GM19452 (cell line): ENCODE data around the gene SERPINB13.
A peak's percentile ranks its signal among the peaks of the same experiment; 100 is the strongest.
"Not testable (repeated sequence)": the region's sequence is repeated elsewhere in the genome, so short reads cannot be mapped to it uniquely, and the experiment has no call there.

Experiments used
- ATAC-seq: cut with Tn5 transposase; IDR thresholded peaks from one replicate; pipeline ENCODE4 v1.9.1; 2021; ENCODE audit not compliant: unreplicated experiment

SERPINB13 gene

GRCh38 chr18:63588909-63589308 is 1.8 kb downstream of the SERPINB13 start:
- ATAC-seq = no peak

- no peak for ATAC-seq
Measured at GRCh38 chr18:63590373-63590772, 3.2 kb downstream of the SERPINB13 start.

- no peak for ATAC-seq
Measured at GRCh38 chr18:63590966-63591695, 4.0 kb downstream of the SERPINB13 start.

- no peak for ATAC-seq
Measured at GRCh38 chr18:63591725-63592124, 4.6 kb downstream of the SERPINB13 start.

- ATAC-seq = no peak
Measured at GRCh38 chr18:63592471-63592870, 5.3 kb downstream of the SERPINB13 start.

GRCh38 chr18:63596964-63597363 is 9.8 kb downstream of the SERPINB13 start:
- no peak for ATAC-seq

- no peak for ATAC-seq
Measured at GRCh38 chr18:63603355-63603754, 16.2 kb downstream of the SERPINB13 start.

GRCh38 chr18:63603772-63604171 is 16.6 kb downstream of the SERPINB13 start:
- ATAC-seq = peak; percentile 93

- ATAC-seq = no peak
Measured at GRCh38 chr18:63604791-63605567, 17.8 kb downstream of the SERPINB13 start.

GRCh38 chr18:63606526-63606925 is 19.4 kb downstream of the SERPINB13 start:
- ATAC-seq = no peak

GRCh38 chr18:63613420-63613819 is 26.3 kb downstream of the SERPINB13 start:
- ATAC-seq = no peak

GRCh38 chr18:63617049-63617914 is 30.1 kb downstream of the SERPINB13 start:
- ATAC-seq = peak; percentile 76

- no peak for ATAC-seq
Measured at GRCh38 chr18:63617915-63618234, 30.7 kb downstream of the SERPINB13 start.

GRCh38 chr18:63619661-63620060 is 32.5 kb downstream of the SERPINB13 start:
- ATAC-seq = no peak

GRCh38 chr18:63624863-63625262 is 37.7 kb downstream of the SERPINB13 start:
- ATAC-seq = no peak

GRCh38 chr18:63626431-63626830 is 39.3 kb downstream of the SERPINB13 start:
- ATAC-seq = no peak

- ATAC-seq = no peak
Measured at GRCh38 chr18:63627819-63628218, 40.7 kb downstream of the SERPINB13 start.

- ATAC-seq = no peak
Measured at GRCh38 chr18:63637703-63638102, 50.6 kb downstream of the SERPINB13 start.

GRCh38 chr18:63641157-63641680 is 54.1 kb downstream of the SERPINB13 start:
- not testable (repeated sequence) for ATAC-seq

GRCh38 chr18:63642668-63643356 is 55.7 kb downstream of the SERPINB13 start:
- ATAC-seq = not testable (repeated sequence)

- ATAC-seq = not testable (repeated sequence)
Measured at GRCh38 chr18:63644142-63644541, 57.0 kb downstream of the SERPINB13 start, which contains the start of gene SERPINB4. Gene SERPINB4, minus strand, starts transcription at chr18:63644256. Its CDS starts 679 bp downstream, at chr18:63643577.
